H9 (cell line): ENCODE measurements around the gene SF3A2. TPM values are rescaled to one million over a fixed set of nuclear protein-coding genes. Genes with fewer than 3 reads are reported as not detected.

Experiments used
- DNase-seq: peaks from one replicate; pipeline ENCODE4 v3.0.0-alpha.2; 2017
- H2AFZ ChIP-seq: one replicate; pipeline ENCODE4 v1.6.1; 2013; ENCODE audit warnings: mild to moderate bottlenecking, low read length, control low read depth, moderate library complexity
- H2AK5ac ChIP-seq: 2 replicates; pipeline ENCODE4 v1.6.1; 2013; ENCODE audit warnings: low read length, control low read depth, mixed read lengths; ENCODE audit not compliant: insufficient read length
- H2BK120ac ChIP-seq: one replicate; pipeline ENCODE4 v1.6.1; 2013; ENCODE audit warnings: low read depth, mild to moderate bottlenecking, low read length, control low read depth, inconsistent platforms; ENCODE audit not compliant: poor library complexity, severe bottlenecking
- H2BK12ac ChIP-seq: 2 replicates; pipeline ENCODE4 v1.6.1; 2013; ENCODE audit warnings: low read length, control low read depth, mixed read lengths, low read depth; ENCODE audit not compliant: insufficient read length
- H2BK15ac ChIP-seq: 2 replicates; pipeline ENCODE4 v1.6.1; 2013; ENCODE audit warnings: low read depth, low read length, control low read depth
- H2BK20ac ChIP-seq: one replicate; pipeline ENCODE4 v1.6.1; 2013; ENCODE audit warnings: low read depth, mild to moderate bottlenecking, low read length, control low read depth, inconsistent platforms; ENCODE audit not compliant: poor library complexity, severe bottlenecking
- H2BK5ac ChIP-seq: 2 replicates; pipeline ENCODE4 v1.6.1; 2013; ENCODE audit warnings: low read length, control low read depth, mixed read lengths; ENCODE audit not compliant: insufficient read length
- H3K14ac ChIP-seq: 2 replicates; pipeline ENCODE4 v1.6.1; 2013; ENCODE audit warnings: low read length, control low read depth; ENCODE audit not compliant: insufficient read depth
- H3K18ac ChIP-seq: 2 replicates; pipeline ENCODE4 v1.6.1; 2013; ENCODE audit warnings: low read depth, mild to moderate bottlenecking, mixed read lengths, low read length, control low read depth; ENCODE audit not compliant: insufficient read length
- H3K23ac ChIP-seq: 2 replicates; pipeline ENCODE4 v1.6.1; 2013; ENCODE audit warnings: low read length, control low read depth, mixed read lengths, low read depth; ENCODE audit not compliant: insufficient read length
- H3K23me2 ChIP-seq: 2 replicates; pipeline ENCODE4 v1.6.1; 2013; ENCODE audit warnings: low read depth, mild to moderate bottlenecking, mixed read lengths, low read length, control low read depth; ENCODE audit not compliant: insufficient read length, poor library complexity, severe bottlenecking
- H3K27ac ChIP-seq: 2 replicates; pipeline ENCODE4 v1.5.1; 2013; ENCODE audit warnings: low read length, control low read depth, mixed read lengths, low read depth; ENCODE audit not compliant: insufficient read length
- H3K27me3 ChIP-seq: 2 replicates; pipeline ENCODE4 v1.6.1; 2013; ENCODE audit warnings: low read length, control low read depth, inconsistent platforms; ENCODE audit not compliant: insufficient read depth
- H3K4ac ChIP-seq: 2 replicates; pipeline ENCODE4 v1.6.1; 2013; ENCODE audit warnings: low read depth, mild to moderate bottlenecking, control low read depth, inconsistent platforms, low read length, moderate library complexity
- H3K4me1 ChIP-seq: 2 replicates; pipeline ENCODE4 v1.6.1; 2013; ENCODE audit warnings: low read length, control low read depth, inconsistent platforms; ENCODE audit not compliant: insufficient read depth
- H3K4me2 ChIP-seq: 2 replicates; pipeline ENCODE4 v1.6.1; 2013; ENCODE audit warnings: low read length, control low read depth, mixed read lengths; ENCODE audit not compliant: insufficient read length, insufficient read depth
- H3K56ac ChIP-seq: 2 replicates; pipeline ENCODE4 v1.6.1; 2013; ENCODE audit warnings: low read depth, mild to moderate bottlenecking, mixed read lengths, low read length, control low read depth; ENCODE audit not compliant: insufficient read length
- H3K79me1 ChIP-seq: 2 replicates; pipeline ENCODE4 v1.6.1; 2013; ENCODE audit warnings: low read depth, mild to moderate bottlenecking, moderate library complexity, low read length, control low read depth, inconsistent platforms; ENCODE audit not compliant: insufficient read depth, poor library complexity, severe bottlenecking
- H3K79me2 ChIP-seq: 2 replicates; pipeline ENCODE4 v1.6.1; 2013; ENCODE audit warnings: low read length, control low read depth, inconsistent platforms; ENCODE audit not compliant: insufficient read depth
- H3K9ac ChIP-seq: 2 replicates; pipeline ENCODE4 v1.6.1; 2013; ENCODE audit warnings: low read length, control low read depth, mixed read lengths; ENCODE audit not compliant: insufficient read length; ENCODE audit errors: extremely low read depth
- H3K9me3 ChIP-seq: one replicate; pipeline ENCODE4 v1.6.1; 2013; ENCODE audit warnings: low read depth, low read length, inconsistent platforms; ENCODE audit not compliant: control insufficient read depth
- H3T11ph ChIP-seq: one replicate; pipeline ENCODE4 v1.6.1; 2013; ENCODE audit warnings: mild to moderate bottlenecking, low read length, control low read depth, inconsistent platforms
- H4K20me1 ChIP-seq: one replicate; pipeline ENCODE4 v1.6.1; 2013; ENCODE audit not compliant: control insufficient read depth, insufficient read length, insufficient read depth
- H4K5ac ChIP-seq: 2 replicates; pipeline ENCODE4 v1.6.1; 2013; ENCODE audit warnings: low read depth, mild to moderate bottlenecking, mixed read lengths, low read length, control low read depth; ENCODE audit not compliant: insufficient read length
- H4K8ac ChIP-seq: replicated peaks from 2 replicates; pipeline ENCODE4 v1.6.1; 2013; ENCODE audit warnings: low read length, control low read depth, mixed read lengths, low read depth; ENCODE audit not compliant: insufficient read length
- H4K91ac ChIP-seq: 2 replicates; pipeline ENCODE4 v1.6.1; 2013; ENCODE audit warnings: low read depth, mild to moderate bottlenecking, moderate library complexity, mixed read lengths, low read length, control low read depth; ENCODE audit not compliant: insufficient read length
- H3K27ac Mint-ChIP-seq, 3 experiments: 2 replicates in 2 of 3; 3 replicates in 1 of 3; pipeline ENCODE4 v1.8.0; 2020 to 2021; ENCODE audit warnings: mixed read lengths in 3 of 3, mild to moderate bottlenecking in 1 of 3, moderate library complexity in 1 of 3
- H3K27me3 Mint-ChIP-seq: 2 replicates; pipeline ENCODE4 v1.8.0; 2021; ENCODE audit warnings: low read depth, mild to moderate bottlenecking, moderate library complexity, mixed read lengths
- H3K36me3 Mint-ChIP-seq, 3 experiments: 2 replicates in 2 of 3; 3 replicates in 1 of 3; pipeline ENCODE4 v1.8.0; 2020 to 2021; ENCODE audit warnings: low read depth in 3 of 3, mixed read lengths in 3 of 3; ENCODE audit not compliant: insufficient read depth in 1 of 3
- H3K4me1 Mint-ChIP-seq, 2 experiments: 2 replicates each; pipeline ENCODE4 v1.8.0; 2020; ENCODE audit warnings: mixed read lengths in 2 of 2
- H3K4me3 Mint-ChIP-seq, 2 experiments: 2 replicates in 1 of 2; 3 replicates in 1 of 2; pipeline ENCODE4 v1.8.0; 2020 to 2021; ENCODE audit warnings: mild to moderate bottlenecking in 2 of 2, mixed read lengths in 2 of 2, moderate library complexity in 1 of 2
- H3K9me3 Mint-ChIP-seq, 2 experiments: 2 replicates in 1 of 2; 3 replicates in 1 of 2; pipeline ENCODE4 v1.8.0; 2020; ENCODE audit warnings: mild to moderate bottlenecking in 2 of 2, mixed read lengths in 2 of 2, moderate library complexity in 1 of 2
- WGBS: extraction: QIAGEN DNeasy Blood & Tissue Kit; methylation state at CpG from one replicate; pipeline ENCODE4 v1.1.7; 2013; ENCODE audit warnings: missing lambda C conversion rate, low lambda C conversion rate, mixed read lengths; ENCODE audit not compliant: insufficient read length; ENCODE audit errors: extremely low coverage; 5-methylcytosine and 5-hydroxymethylcytosine counted together
- total RNA-seq: library from RNA; stranded (reverse); gene quantifications from 2 replicates; pipeline ENCODE4 v1.2.1, GENCODE V29; 2021
- TF ChIP-seq, protein P1 (sequence below): fragments of 200-600 bp; sonication (generic); conservative IDR thresholded peaks from 3 replicates; pipeline ENCODE4 v1.8.0; 2021; ENCODE audit warnings: antibody characterized with exemption, mild to moderate bottlenecking

The SF3A2 gene
- total RNA-seq, 1 experiment from 2014 or later, result 166 TPM

DNA sequence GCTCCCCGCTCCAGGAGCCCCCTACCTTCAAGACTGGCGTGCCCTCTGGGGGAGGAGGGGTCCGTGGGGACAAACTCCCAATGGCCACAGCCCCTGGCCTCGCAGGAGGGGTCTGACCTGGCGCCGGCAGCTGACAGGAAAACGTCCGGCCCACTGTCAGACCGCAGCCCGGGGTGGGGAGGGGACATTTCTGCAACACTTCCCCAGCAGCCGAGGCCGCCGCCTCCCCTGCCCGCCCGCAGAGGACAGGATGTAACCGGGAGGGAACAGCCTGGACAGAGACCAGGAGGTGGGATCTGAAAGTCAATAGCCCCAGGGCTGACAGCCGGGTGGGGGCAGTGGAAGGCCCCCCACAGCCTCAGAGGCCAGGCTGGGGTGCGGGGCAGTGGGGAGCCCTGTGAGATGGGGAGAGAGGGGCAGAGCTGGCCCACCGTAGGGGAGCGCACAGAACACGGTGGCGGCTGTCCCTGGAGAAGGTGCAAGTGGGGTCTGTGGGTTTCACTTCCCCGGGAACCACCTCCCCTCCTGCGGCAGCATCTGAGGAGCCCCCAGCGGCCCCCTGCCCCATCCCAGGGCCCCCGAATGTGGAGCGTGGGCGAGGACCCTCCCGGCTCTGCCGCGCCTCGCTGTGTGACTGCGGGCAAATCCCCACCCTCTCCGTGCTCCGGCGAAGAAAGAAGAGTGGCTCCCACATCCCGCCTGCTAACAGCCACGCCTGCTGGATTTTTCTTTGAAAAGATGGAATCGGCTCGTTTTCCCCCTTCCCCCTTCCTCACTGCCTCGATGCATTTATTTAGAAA is 45.6 kb downstream of the SF3A2 start, which contains the start of gene PEAK3:
Gene PEAK3 (minus strand): TSS at position 114 of the 800 bp plus-strand sequence. CDS start 1,244 bp downstream, outside the sequence.
- no peak within 1 kb of the TSS for H2AK5ac ChIP-seq
- Mint-ChIP-seq H3K4me1 (peaks cover 0 to 3% of the 10 kb centered on the region in 2 experiments; a peak in 1 of 4 replicates), H3K27ac (no peak within 1 kb of the TSS), H3K36me3 (no peaks in the 10 kb centered on the region), H3K4me3 (peak within 1 kb of the TSS; percentile 41 to 71), H3K9me3 (no peaks in the 10 kb centered on the region), H3K27me3 (peaks cover 46% of the 10 kb centered on the region)
- H3K18ac ChIP-seq, result no peak within 1 kb of the TSS
- no peak within 1 kb of the TSS for H4K5ac ChIP-seq
- no peak within 1 kb of the TSS for H3T11ph ChIP-seq
- TF ChIP-seq, protein P1, sequence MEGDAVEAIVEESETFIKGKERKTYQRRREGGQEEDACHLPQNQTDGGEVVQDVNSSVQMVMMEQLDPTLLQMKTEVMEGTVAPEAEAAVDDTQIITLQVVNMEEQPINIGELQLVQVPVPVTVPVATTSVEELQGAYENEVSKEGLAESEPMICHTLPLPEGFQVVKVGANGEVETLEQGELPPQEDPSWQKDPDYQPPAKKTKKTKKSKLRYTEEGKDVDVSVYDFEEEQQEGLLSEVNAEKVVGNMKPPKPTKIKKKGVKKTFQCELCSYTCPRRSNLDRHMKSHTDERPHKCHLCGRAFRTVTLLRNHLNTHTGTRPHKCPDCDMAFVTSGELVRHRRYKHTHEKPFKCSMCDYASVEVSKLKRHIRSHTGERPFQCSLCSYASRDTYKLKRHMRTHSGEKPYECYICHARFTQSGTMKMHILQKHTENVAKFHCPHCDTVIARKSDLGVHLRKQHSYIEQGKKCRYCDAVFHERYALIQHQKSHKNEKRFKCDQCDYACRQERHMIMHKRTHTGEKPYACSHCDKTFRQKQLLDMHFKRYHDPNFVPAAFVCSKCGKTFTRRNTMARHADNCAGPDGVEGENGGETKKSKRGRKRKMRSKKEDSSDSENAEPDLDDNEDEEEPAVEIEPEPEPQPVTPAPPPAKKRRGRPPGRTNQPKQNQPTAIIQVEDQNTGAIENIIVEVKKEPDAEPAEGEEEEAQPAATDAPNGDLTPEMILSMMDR, result no peak
- H2BK20ac ChIP-seq, result no peak within 1 kb of the TSS
- H3K9ac ChIP-seq, result no peak within 1 kb of the TSS
- H3K23me2 ChIP-seq, result peaks cover 7% of the 10 kb centered on the region
- no peak within 1 kb of the TSS for H4K91ac ChIP-seq
- no CpG with 5 or more reads among the region's 41 CpGs for WGBS
- H4K8ac ChIP-seq, result no peak within 1 kb of the TSS
- H3K27ac ChIP-seq, result no peak within 1 kb of the TSS
- no peaks in the 10 kb centered on the region for H4K20me1 ChIP-seq
- peak within 1 kb of the TSS; percentile 35 for H3K4me2 ChIP-seq
- no peak within 1 kb of the TSS for H2BK5ac ChIP-seq
- H3K79me1 ChIP-seq, result no peaks in the 10 kb centered on the region
- H2BK15ac ChIP-seq, result no peak within 1 kb of the TSS
- no peak within 1 kb of the TSS for H2AFZ ChIP-seq
- DNase-seq, result peak; percentile 70
- H3K27me3 ChIP-seq, result peaks cover 5% of the 10 kb centered on the region; the same call in 1 of the 2 replicates
- no peak within 1 kb of the TSS for H2BK120ac ChIP-seq
- no peaks in the 10 kb centered on the region for H3K9me3 ChIP-seq
- no peak within 1 kb of the TSS for H3K4ac ChIP-seq
- no peak within 1 kb of the TSS for H3K14ac ChIP-seq
- H3K23ac ChIP-seq, result no peak within 1 kb of the TSS
- no peak within 1 kb of the TSS for H3K56ac ChIP-seq
- no peaks in the 10 kb centered on the region for H3K79me2 ChIP-seq
- no peaks in the 10 kb centered on the region for H3K4me1 ChIP-seq
- H2BK12ac ChIP-seq, result no peak within 1 kb of the TSS
